Mucosa of rectum (tissue), 2 donors: ENCODE measurements around the gene JAM3.
"Not testable (repeated sequence)": the region's sequence is repeated elsewhere in the genome, so short reads cannot be mapped to it uniquely, and the experiment has no call there.

ENCODE experiments used
- H3K27ac ChIP-seq, 2 donors: one replicate each; pipeline ENCODE4 v1.7.0; 2013; ENCODE audit warnings: inconsistent platforms in 2 of 2, low read depth in 2 of 2, low read length in 2 of 2
- H3K27me3 ChIP-seq, 2 donors: one replicate each; pipeline ENCODE4 v1.7.0; 2013; ENCODE audit warnings: low read length in 2 of 2; ENCODE audit not compliant: control insufficient read depth in 2 of 2, insufficient read depth in 2 of 2
- H3K36me3 ChIP-seq, 2 donors: one replicate each; pipeline ENCODE4 v1.7.0; 2013; ENCODE audit warnings: low read length in 2 of 2; ENCODE audit not compliant: control insufficient read depth in 2 of 2, insufficient read depth in 2 of 2
- H3K4me1 ChIP-seq, 2 donors: one replicate each; pipeline ENCODE4 v1.7.0; 2013; ENCODE audit warnings: low read length in 2 of 2, mild to moderate bottlenecking in 1 of 2; ENCODE audit not compliant: control insufficient read depth in 2 of 2, insufficient read depth in 2 of 2
- H3K4me3 ChIP-seq, 2 donors: one replicate each; pipeline ENCODE4 v1.7.0; 2013; ENCODE audit warnings: low read length in 2 of 2
- H3K9ac ChIP-seq, 2 donors: one replicate each; pipeline ENCODE4 v1.7.0; 2013; ENCODE audit warnings: low read length in 2 of 2, low read depth in 1 of 2, mild to moderate bottlenecking in 1 of 2
- H3K9me3 ChIP-seq, 2 donors: one replicate each; pipeline ENCODE4 v1.7.0; 2013; ENCODE audit warnings: low read length in 2 of 2; ENCODE audit not compliant: control insufficient read depth in 2 of 2
- donor health status: healthy.
- donor health status: Normal muscosa, but diverticular disease.

Gene JAM3

DNA sequence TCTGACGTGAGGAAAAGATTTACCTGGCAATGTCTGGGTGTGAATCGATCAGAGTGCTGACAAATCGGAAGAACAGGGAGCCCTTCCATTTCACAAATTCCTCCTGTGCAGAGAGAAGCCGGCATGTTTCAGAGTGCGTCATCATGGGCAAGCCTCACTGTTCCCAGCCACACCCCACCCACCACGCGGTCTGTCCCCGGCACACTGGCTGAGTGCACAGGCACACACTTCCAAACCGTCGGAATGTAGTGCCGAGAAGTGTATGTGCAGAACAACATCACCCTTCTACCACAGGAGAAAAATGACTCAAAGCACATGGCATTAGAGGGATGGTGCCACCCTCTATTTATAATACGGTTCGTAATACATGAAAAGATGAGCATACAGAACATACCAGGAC, 107.4 kb downstream of the JAM3 start:
- peaks cover 21 to 28% of the 10 kb centered on the region in 2 donors for H3K36me3 ChIP-seq

DNA sequence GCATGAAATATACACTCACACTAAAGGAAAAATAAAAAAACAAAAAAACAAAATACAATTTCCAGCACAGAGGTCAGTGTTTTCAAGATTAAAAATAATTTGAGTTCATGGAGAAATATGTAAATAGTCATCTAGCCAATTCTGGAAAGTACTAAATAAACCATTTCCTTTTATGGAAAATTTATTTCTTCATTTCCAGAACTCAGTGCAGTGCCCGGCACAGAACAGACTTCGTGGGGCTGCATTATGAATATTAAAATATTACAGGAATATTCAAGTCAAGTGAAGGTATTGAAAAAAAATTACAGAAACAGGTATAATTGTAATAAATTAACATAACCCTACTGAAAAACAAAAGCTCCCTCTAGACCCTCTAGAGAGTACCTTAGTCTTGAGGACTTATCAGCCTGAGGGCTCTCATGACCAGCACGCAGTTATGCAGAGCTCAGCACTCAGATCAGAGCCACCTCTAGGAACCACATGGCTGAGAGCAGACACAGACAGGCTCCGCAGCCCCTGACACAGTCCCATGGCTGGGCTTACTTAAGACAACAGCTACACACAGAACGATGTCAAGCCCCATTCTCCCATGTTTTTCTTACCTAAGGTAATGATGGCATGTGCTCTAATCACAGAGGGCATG, 109.3 kb downstream of the JAM3 start:
- no peak overlapping the region for H3K27ac ChIP-seq
- peaks cover 21 to 23% of the 10 kb centered on the region in 2 donors for H3K36me3 ChIP-seq
- no peaks in the 10 kb centered on the region for H3K4me1 ChIP-seq
- no peaks in the 10 kb centered on the region for H3K9me3 ChIP-seq
- H3K9ac ChIP-seq = no peak overlapping the region
- H3K4me3 ChIP-seq = no peak overlapping the region
- no peaks in the 10 kb centered on the region for H3K27me3 ChIP-seq

More for the DNA sequence above, 107.4 kb downstream of the JAM3 start:
- Histone ChIP-seq H3K9ac (no peak overlapping the region), H3K4me3 (no peak overlapping the region), H3K27me3 (no peaks in the 10 kb centered on the region), H3K27ac (no peak overlapping the region), H3K4me1 (no peaks in the 10 kb centered on the region), H3K9me3 (no peaks in the 10 kb centered on the region)

DNA sequence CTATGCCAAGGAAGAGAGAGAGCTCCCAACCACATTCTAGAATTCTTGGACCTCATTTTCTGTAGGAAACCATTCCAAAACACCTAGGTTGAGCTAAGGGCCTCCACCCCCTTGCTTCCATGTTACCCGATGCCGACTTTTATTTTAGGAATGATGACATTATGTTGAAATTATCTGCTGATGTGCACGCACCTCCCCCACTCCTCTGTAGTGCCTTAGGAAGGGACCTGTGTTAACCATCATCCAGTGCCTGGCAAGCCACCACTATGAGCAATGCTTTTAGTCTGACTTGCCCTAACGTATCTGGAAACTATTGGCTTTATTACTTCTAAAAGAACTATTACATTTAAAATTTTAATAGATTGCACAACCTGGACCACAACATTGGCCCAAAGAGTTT, 112.8 kb downstream of the JAM3 start:
- Histone ChIP-seq H3K27me3 (no peaks in the 10 kb centered on the region), H3K9me3 (no peaks in the 10 kb centered on the region), H3K4me1 (no peaks in the 10 kb centered on the region), H3K9ac (no peak overlapping the region), H3K4me3 (no peak overlapping the region), H3K36me3 (peaks cover 19% of the 10 kb centered on the region in 2 donors), H3K27ac (no peak overlapping the region)

DNA sequence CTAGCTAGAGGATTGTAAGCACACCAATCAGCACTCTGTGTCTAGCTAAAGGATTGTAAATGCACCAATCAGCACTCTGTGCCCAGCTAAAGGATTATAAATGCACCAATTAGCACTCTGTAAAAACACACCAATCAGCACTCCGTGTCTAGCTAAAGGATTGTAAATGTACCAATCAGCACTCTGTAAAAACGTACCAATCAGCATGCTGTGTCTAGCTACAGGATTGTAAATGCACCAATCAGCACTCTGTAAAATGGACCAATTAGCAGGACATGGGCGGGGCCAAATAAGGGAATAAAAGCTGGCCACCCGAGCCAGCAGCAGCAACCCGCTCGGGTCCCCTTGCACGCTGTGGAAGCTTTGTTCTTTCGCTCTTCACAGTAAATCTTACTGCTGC, 119.2 kb downstream of the JAM3 start:
- H3K4me3 ChIP-seq, H3K4me1 ChIP-seq, H3K9me3 ChIP-seq, H3K9ac ChIP-seq, H3K27ac ChIP-seq, H3K27me3 ChIP-seq: not testable (repeated sequence)
- peaks cover 29 to 33% of the 10 kb centered on the region in 2 donors for H3K36me3 ChIP-seq

DNA sequence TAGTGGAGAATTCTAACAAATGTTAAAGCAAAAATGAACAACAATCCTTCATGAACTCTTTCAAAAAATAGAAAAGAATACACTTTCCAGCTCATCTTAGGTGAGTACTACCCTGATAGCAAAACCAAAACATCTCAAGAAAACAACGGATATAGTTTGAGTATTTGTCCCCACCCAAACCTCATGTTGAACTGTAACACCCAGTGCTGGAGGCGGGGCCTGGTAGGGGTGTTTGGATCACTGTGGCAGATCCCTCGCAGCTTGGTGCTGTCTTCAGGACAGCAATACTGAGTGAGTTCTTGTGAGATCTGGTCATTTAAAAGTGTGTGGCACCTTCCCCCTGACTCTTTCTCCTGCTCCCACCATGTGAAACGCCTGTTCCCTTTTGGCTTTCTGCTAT, 127.9 kb downstream of the JAM3 start:
- Histone ChIP-seq H3K36me3 (peaks cover 18 to 23% of the 10 kb centered on the region in 2 donors), H3K9ac (no peak overlapping the region), H3K9me3 (no peaks in the 10 kb centered on the region), H3K27ac (no peak overlapping the region), H3K27me3 (no peaks in the 10 kb centered on the region), H3K4me3 (no peak overlapping the region), H3K4me1 (no peaks in the 10 kb centered on the region)

DNA sequence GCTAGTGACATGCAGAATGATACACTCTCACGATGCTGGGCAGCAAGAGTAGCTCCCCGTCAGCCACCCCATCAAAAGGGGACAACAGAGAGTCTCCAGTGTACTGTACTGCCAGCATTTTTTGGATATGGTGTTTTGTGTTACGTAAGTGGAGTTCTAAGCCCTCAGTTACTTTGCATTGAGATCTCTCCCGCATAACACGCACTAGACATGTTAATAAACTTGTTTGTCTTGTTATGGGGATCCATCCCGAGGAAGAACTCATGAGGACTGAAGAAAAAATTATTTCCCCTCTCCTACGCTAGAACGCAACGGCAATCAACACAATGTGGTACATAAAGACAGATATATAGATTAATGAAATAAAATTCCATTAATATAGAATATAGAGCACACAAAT, 130.7 kb downstream of the JAM3 start:
- no peaks in the 10 kb centered on the region for H3K9me3 ChIP-seq
- H3K27me3 ChIP-seq = no peaks in the 10 kb centered on the region
- no peak overlapping the region for H3K9ac ChIP-seq
- H3K36me3 ChIP-seq = peaks cover 20 to 23% of the 10 kb centered on the region in 2 donors
- H3K4me1 ChIP-seq = no peaks in the 10 kb centered on the region
- H3K27ac ChIP-seq = no peak overlapping the region
- H3K4me3 ChIP-seq = no peak overlapping the region

DNA sequence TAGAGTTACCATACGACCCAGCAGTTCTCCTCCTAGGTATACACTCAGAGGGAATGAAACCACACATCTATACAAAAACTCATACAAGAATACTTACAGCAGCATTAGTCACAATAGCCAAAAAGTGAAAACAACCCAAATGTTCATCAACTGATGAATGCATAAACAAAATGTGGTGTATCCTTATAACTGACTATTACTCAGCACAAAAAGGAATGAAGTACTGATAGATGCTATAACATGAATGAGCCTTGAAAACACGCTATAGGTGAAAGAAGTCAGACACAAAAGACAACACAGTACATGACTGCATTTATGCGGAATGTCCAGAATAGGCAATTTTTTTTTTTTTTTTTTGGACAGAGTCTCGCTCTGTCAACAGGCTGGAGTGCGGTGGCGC, 131.8 kb downstream of the JAM3 start:
- no peak overlapping the region for H3K9ac ChIP-seq
- H3K4me3 ChIP-seq = no peak overlapping the region
- H3K27ac ChIP-seq = no peak overlapping the region
- H3K36me3 ChIP-seq = peaks cover 26 to 29% of the 10 kb centered on the region in 2 donors
- H3K9me3 ChIP-seq = no peaks in the 10 kb centered on the region
- H3K27me3 ChIP-seq = no peaks in the 10 kb centered on the region
- no peaks in the 10 kb centered on the region for H3K4me1 ChIP-seq
